PC-9 (cell line): ENCODE results near the gene RNF169. TPM values are rescaled to one million over a fixed set of nuclear protein-coding genes. Genes with fewer than 3 reads are reported as not detected.

Experiments used
- BruUV-seq: library from RNA; stranded (reverse); fragments of 400-500 nt; replicated peaks from 2 replicates; lab custom pipeline; 2021; lab: Mats Ljungman, UMichigan
- CTCF ChIA-PET: fragments of 300-600 bp; sonication (Branson Sonifier 250); formaldehyde crosslinking; loops from one replicate; lab custom pipeline; 2022; ENCODE audit warnings: antibody characterized with exemption; lab: Charles Lee
- POLR2A ChIA-PET: fragments of 300-600 bp; sonication (Branson Sonifier 250); formaldehyde crosslinking; loops from one replicate; lab custom pipeline; 2022; ENCODE audit warnings: antibody characterized with exemption; ENCODE audit not compliant: unreplicated experiment; lab: Charles Lee
- DNase-seq, 2 experiments: peaks; one replicate each; pipeline versions ENCODE4 v3.0.0 to v3.0.0-alpha.2; 2015 to 2022; ENCODE audit warnings: mixed read lengths in 1 of 2
- H2AFZ ChIP-seq: fragments of 200-600 bp; sonication (generic); 2 replicates; pipeline ENCODE4 v1.8.1; 2017; ENCODE audit warnings: antibody characterized with exemption
- H3F3A ChIP-seq: fragments of 200-600 bp; sonication (generic); 2 replicates; pipeline ENCODE4 v1.8.1; 2017; ENCODE audit warnings: antibody characterized with exemption, mild to moderate bottlenecking, low read depth; ENCODE audit not compliant: insufficient read depth
- H3K27ac ChIP-seq: fragments of 200-600 bp; sonication (generic); 2 replicates; pipeline ENCODE4 v1.6.1; 2016; ENCODE audit warnings: mixed run types
- H3K27me3 ChIP-seq: fragments of 200-600 bp; sonication (generic); 2 replicates; pipeline ENCODE4 v1.6.1; 2016; ENCODE audit warnings: low read depth, mixed run types; ENCODE audit not compliant: insufficient read depth
- H3K36me3 ChIP-seq: fragments of 200-600 bp; sonication (generic); 2 replicates; pipeline ENCODE4 v1.6.1; 2016; ENCODE audit warnings: low read depth, mixed run types
- H3K4me1 ChIP-seq: fragments of 200-600 bp; sonication (generic); replicated peaks from 2 replicates; pipeline ENCODE4 v1.6.1; 2016; ENCODE audit warnings: mixed run types; ENCODE audit not compliant: insufficient read depth
- H3K4me2 ChIP-seq: fragments of 200-600 bp; sonication (generic); 2 replicates; pipeline ENCODE4 v1.6.1; 2017; ENCODE audit warnings: mixed run types
- H3K4me3 ChIP-seq: fragments of 200-600 bp; sonication (generic); 2 replicates; pipeline ENCODE4 v1.6.1; 2016; ENCODE audit warnings: mixed run types
- H3K79me2 ChIP-seq: fragments of 200-600 bp; sonication (generic); 2 replicates; pipeline ENCODE4 v1.6.1; 2017; ENCODE audit warnings: low read depth, mixed run types
- H3K9me2 ChIP-seq: fragments of 200-600 bp; sonication (generic); 2 replicates; pipeline ENCODE4 v1.8.1; 2017; ENCODE audit warnings: mild to moderate bottlenecking; ENCODE audit not compliant: insufficient read depth
- H3K9me3 ChIP-seq: fragments of 200-600 bp; sonication (generic); 2 replicates; pipeline ENCODE4 v1.8.1; 2016; ENCODE audit warnings: low read depth; ENCODE audit not compliant: insufficient read depth
- H4K20me1 ChIP-seq: fragments of 200-600 bp; sonication (generic); 2 replicates; pipeline ENCODE4 v1.8.1; 2017; ENCODE audit not compliant: insufficient read depth
- CTCF ChIP-seq: fragments of 200-600 bp; sonication (generic); conservative IDR thresholded peaks from 2 replicates; pipeline ENCODE4 v1.6.1; 2017; ENCODE audit warnings: mixed run types, antibody characterized with exemption, mild to moderate bottlenecking, moderate library complexity
- EZH2 ChIP-seq: fragments of 200-600 bp; sonication (generic); IDR thresholded peaks from 2 replicates; pipeline ENCODE4 v1.8.0; 2017; ENCODE audit warnings: antibody characterized with exemption, low read depth
- intact Hi-C: fragments of 100-400 bp; cut with micrococcal nuclease; formaldehyde crosslinking; loops from one replicate; pipeline ENCODE4 v1.10.0; 2022; ENCODE audit not compliant: unreplicated experiment
- total RNA-seq: library from RNA; stranded (reverse); gene quantifications from 2 replicates; pipeline ENCODE4 v1.2.3, GENCODE V29; 2021

RNF169 gene
- total RNA-seq, 1 experiment from 2014 or later = 36.5 TPM

DNA sequence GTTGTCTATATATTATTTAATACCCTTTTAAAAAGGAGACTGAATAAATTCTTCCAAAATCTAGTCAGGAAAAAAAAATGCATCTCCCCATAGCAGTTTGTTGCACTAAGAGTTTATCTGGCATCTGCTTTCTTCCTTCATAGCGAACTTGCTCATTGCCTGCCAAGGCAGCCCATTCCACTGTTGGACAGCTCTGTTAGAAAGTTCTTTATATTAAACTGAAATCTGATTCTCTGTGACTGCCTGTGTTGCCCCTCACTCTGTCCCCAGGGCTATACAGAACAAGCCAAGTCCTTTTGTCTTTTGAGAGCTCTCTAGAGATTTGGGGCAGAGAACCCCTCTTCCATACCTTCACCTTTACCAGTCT, 14.1 kb upstream of the RNF169 start:
- Histone ChIP-seq H3K4me2 (no peak overlapping the region), H3K4me3 (no peak overlapping the region), H3K9me2 (no peaks in the 10 kb centered on the region), H3K9me3 (no peaks in the 10 kb centered on the region; the same call in 1 of the 2 replicates), H3K27me3 (peaks cover 6% of the 10 kb centered on the region), H3K27ac (no peak overlapping the region), H3F3A (no peaks in the 10 kb centered on the region), H3K4me1 (no peaks in the 10 kb centered on the region), H4K20me1 (no peaks in the 10 kb centered on the region), H3K79me2 (no peaks in the 10 kb centered on the region), H2AFZ (no peak overlapping the region), H3K36me3 (no peaks in the 10 kb centered on the region)
- ChIA-PET CTCF (interaction anchor here (0.6 kb wide), 2 partner anchors 92 to 174 kb away, joined by 3 to 5 read pairs; no protein-coding TSS in a partner anchor), POLR2A (interaction anchor here (0.5 kb wide), 1 partner anchor 552 kb away, joined by 3 read pairs; no protein-coding TSS in a partner anchor)
- no peak for TF ChIP-seq EZH2
- TF ChIP-seq CTCF = no peak
- DNase-seq = no peak
- intact Hi-C loops = loop anchor here (10.0 kb wide), 1 partner anchor 480 kb away; no protein-coding TSS in a partner anchor
- no TSS peak for BruUV-seq

DNA sequence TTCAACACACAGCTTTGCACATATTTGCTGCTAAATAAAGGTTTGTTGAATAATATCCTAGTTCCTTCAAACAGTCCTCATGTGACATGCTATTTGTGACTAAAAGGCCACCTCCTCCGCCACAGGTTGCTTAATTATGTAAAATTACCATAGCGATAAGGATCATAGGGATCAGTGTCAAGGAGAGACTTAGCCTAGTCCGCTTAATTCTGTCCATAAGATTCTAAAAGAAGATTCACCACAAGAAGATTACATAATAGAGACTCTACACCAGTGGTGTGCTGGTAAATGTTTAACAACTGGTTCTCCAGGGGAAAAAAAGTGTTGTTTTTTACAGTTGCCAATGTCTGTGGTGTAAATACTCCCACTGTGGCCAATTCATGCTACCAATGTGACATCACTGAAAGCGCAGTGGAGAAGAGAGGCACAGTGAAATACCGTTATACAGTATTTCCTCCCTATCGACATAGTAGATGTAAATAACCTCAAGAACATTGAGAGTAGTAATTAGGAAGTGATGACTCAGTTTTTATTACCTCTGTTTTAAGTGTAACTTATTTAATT, 13.2 kb upstream of the RNF169 start:
- Histone ChIP-seq H3K4me3 (no peak overlapping the region), H3K27ac (no peak overlapping the region), H2AFZ (no peak overlapping the region), H4K20me1 (no peaks in the 10 kb centered on the region), H3K36me3 (no peaks in the 10 kb centered on the region), H3K27me3 (0 out of 2 replicates have a peak, but pooled peaks cover 3% of the 10 kb centered on the region), H3K9me3 (no peaks in the 10 kb centered on the region; the same call in 1 of the 2 replicates), H3K9me2 (no peaks in the 10 kb centered on the region), H3K4me1 (0 out of 2 replicates have a peak, but pooled peaks cover 4% of the 10 kb centered on the region), H3K4me2 (no peak overlapping the region), H3F3A (peaks cover 4% of the 10 kb centered on the region; the same call in 1 of the 2 replicates), H3K79me2 (no peaks in the 10 kb centered on the region)
- CTCF ChIA-PET = interaction anchor here (0.6 kb wide), 1 partner anchor 93 kb away, joined by 5 read pairs; no protein-coding TSS in a partner anchor
- DNase-seq = no peak
- no TSS peak for BruUV-seq
- TF ChIP-seq CTCF (no peak), EZH2 (no peak)
- intact Hi-C loops = loop anchor here (10.0 kb wide), 1 partner anchor 481 kb away; no protein-coding TSS in a partner anchor
- POLR2A ChIA-PET = no interaction called here

DNA sequence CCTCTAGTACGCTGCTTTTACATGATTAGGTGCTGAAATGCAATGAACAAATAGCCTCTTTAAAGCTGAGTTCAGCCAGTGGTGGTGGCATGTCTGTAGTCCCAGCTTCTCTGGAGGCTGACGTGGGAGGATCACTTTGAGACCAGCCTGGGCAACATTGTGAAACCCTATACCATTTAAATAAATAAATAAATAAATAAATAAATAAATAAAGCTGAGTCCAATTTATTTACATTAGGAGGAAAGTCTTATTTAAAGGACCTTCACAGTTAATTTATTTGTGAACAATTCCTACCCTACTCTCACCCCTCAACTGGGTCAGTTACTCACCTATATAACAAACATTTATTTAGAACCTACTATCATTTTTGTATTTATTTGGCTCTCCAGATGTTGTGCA, 12.6 kb upstream of the RNF169 start:
- H2AFZ ChIP-seq = no peak overlapping the region
- no peak overlapping the region for H3K27ac ChIP-seq
- ChIA-PET POLR2A (no interaction called here), CTCF (no interaction called here)
- no peak overlapping the region for H3K4me3 ChIP-seq
- no peaks in the 10 kb centered on the region for H3K36me3 ChIP-seq
- TF ChIP-seq CTCF (no peak), EZH2 (no peak)
- H3K9me2 ChIP-seq = no peaks in the 10 kb centered on the region
- H3K79me2 ChIP-seq = no peaks in the 10 kb centered on the region
- H3K4me2 ChIP-seq = no peak overlapping the region
- no peaks in the 10 kb centered on the region; the same call in 1 of the 2 replicates for H3K9me3 ChIP-seq
- intact Hi-C loops = loop anchor here (10.0 kb wide), 1 partner anchor 481 kb away; no protein-coding TSS in a partner anchor
- BruUV-seq = no TSS peak
- no peaks in the 10 kb centered on the region for H4K20me1 ChIP-seq
- H3K4me1 ChIP-seq = 0 out of 2 replicates have a peak, but pooled peaks cover 4% of the 10 kb centered on the region
- H3F3A ChIP-seq = peaks cover 4% of the 10 kb centered on the region; the same call in 1 of the 2 replicates
- DNase-seq = no peak
- H3K27me3 ChIP-seq = no peaks in the 10 kb centered on the region
